ENCODE measurements around the gene HERC2.
"Not testable (repeated sequence)": the region's sequence is repeated elsewhere in the genome, so short reads cannot be mapped to it uniquely, and the experiment has no call there.

DNA sequence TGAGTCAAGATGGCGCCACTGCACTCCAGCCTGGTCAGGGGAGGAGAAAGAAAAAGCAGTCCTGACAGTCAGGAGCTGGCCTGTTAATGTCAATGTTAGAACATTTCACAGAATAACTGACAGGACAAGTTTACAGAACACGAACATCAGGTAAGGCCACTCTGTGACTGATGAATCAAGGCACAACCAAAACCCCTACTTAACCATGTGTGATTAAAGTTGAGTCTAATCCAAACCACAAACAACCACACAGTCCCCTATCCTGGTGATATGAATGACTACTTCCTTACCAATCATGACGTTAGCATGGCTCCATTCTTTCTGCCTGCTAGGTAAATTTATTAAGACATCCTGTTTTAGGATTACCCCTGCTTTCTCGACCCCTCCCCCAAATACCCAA is 124.3 kb downstream of the HERC2 start:
- TF ChIP-seq, protein P1, sequence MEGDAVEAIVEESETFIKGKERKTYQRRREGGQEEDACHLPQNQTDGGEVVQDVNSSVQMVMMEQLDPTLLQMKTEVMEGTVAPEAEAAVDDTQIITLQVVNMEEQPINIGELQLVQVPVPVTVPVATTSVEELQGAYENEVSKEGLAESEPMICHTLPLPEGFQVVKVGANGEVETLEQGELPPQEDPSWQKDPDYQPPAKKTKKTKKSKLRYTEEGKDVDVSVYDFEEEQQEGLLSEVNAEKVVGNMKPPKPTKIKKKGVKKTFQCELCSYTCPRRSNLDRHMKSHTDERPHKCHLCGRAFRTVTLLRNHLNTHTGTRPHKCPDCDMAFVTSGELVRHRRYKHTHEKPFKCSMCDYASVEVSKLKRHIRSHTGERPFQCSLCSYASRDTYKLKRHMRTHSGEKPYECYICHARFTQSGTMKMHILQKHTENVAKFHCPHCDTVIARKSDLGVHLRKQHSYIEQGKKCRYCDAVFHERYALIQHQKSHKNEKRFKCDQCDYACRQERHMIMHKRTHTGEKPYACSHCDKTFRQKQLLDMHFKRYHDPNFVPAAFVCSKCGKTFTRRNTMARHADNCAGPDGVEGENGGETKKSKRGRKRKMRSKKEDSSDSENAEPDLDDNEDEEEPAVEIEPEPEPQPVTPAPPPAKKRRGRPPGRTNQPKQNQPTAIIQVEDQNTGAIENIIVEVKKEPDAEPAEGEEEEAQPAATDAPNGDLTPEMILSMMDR (IDR thresholded peaks at IDR 0.05; ENCODE audit: insufficient read depth, low read length, poor library complexity, severe bottlenecking), result not testable (repeated sequence)
- TF ChIP-seq EZH2phosphoT487 (conservative IDR thresholded peaks at IDR 0.05; ENCODE audit: low read length), result not testable (repeated sequence)
